CD4-positive, alpha-beta T cell (primary cell): Measurements from ENCODE around the gene MROH8. TPM values are rescaled to one million over a fixed set of nuclear protein-coding genes. Genes with fewer than 3 reads are reported as not detected.

Experiments
- ATAC-seq: fragments of 200-7000 bp; cut with Tn5 transposase; one replicate; pipeline ENCODE4 v1.10.0; 2022; ENCODE audit warnings: mild to moderate bottlenecking; ENCODE audit not compliant: poor library complexity
- CTCF ChIA-PET: fragments of 350-600 bp; sonication (Branson Sonifier 250); formaldehyde crosslinking; loops from one replicate; lab custom pipeline; 2021; ENCODE audit warnings: antibody characterized with exemption, inconsistent platforms; lab: Charles Lee
- POLR2A ChIA-PET: fragments of 350-600 bp; sonication (Branson Sonifier 250); formaldehyde crosslinking; loops from one replicate; lab custom pipeline; 2021; ENCODE audit warnings: antibody characterized with exemption, inconsistent platforms; lab: Charles Lee
- DNase-seq, 14 experiments: peaks; one replicate each; pipeline ENCODE4 v3.0.0-alpha.2; 2013 to 2020; ENCODE audit warnings: mixed read lengths in 2 of 14
- H3K27ac ChIP-seq, 2 donors: one replicate each; pipeline versions ENCODE4 v1.5.1 to v1.7.0; 2013; ENCODE audit warnings: low read length in 2 of 2, low read depth in 1 of 2, mild to moderate bottlenecking in 1 of 2
- H3K27me3 ChIP-seq, 2 experiments: 1 replicate in 1 of 2; 2 replicates in 1 of 2; pipeline versions ENCODE4 v1.6.1 to v1.7.0; 2013; ENCODE audit warnings: low read length in 2 of 2, control low read depth in 1 of 2, mild to moderate bottlenecking in 1 of 2, moderate library complexity in 1 of 2; ENCODE audit not compliant: insufficient read depth in 2 of 2, control insufficient read depth in 1 of 2
- H3K36me3 ChIP-seq: one replicate; pipeline ENCODE4 v1.6.1; 2013; ENCODE audit warnings: low read length, control low read depth; ENCODE audit not compliant: insufficient read depth
- H3K4me1 ChIP-seq: one replicate; pipeline ENCODE4 v1.6.1; 2013; ENCODE audit warnings: low read length, control low read depth; ENCODE audit not compliant: insufficient read depth
- H3K4me3 ChIP-seq: one replicate; pipeline ENCODE4 v1.5.1; 2013; ENCODE audit warnings: mild to moderate bottlenecking, low read length, moderate library complexity
- H3K9me3 ChIP-seq, 2 experiments: 1 replicate in 1 of 2; 2 replicates in 1 of 2; pipeline versions ENCODE4 v1.6.1 to v1.7.0; 2013; ENCODE audit warnings: low read length in 2 of 2, mild to moderate bottlenecking in 2 of 2, control low read depth in 1 of 2, moderate library complexity in 1 of 2; ENCODE audit not compliant: control insufficient read depth in 1 of 2, insufficient read depth in 1 of 2
- H3K27ac Mint-ChIP-seq: one replicate; pipeline ENCODE4 v1.8.0; 2020; ENCODE audit warnings: mixed read lengths
- H3K27me3 Mint-ChIP-seq: one replicate; pipeline ENCODE4 v1.8.0; 2021; ENCODE audit warnings: mixed read lengths
- H3K36me3 Mint-ChIP-seq: one replicate; pipeline ENCODE4 v1.8.0; 2021; ENCODE audit warnings: low read depth, mixed read lengths
- H3K4me1 Mint-ChIP-seq: one replicate; pipeline ENCODE4 v1.8.0; 2021; ENCODE audit warnings: low read depth, mixed read lengths
- H3K4me3 Mint-ChIP-seq: one replicate; pipeline ENCODE4 v1.8.0; 2020; ENCODE audit warnings: mild to moderate bottlenecking, mixed read lengths
- H3K9me3 Mint-ChIP-seq: one replicate; pipeline ENCODE4 v1.8.0; 2020; ENCODE audit warnings: mixed read lengths
- CTCF ChIP-seq: fragments of 200-600 bp; IDR thresholded peaks from one replicate; pipeline ENCODE4 v1.8.0; 2022; ENCODE audit warnings: antibody characterized with exemption, mild to moderate bottlenecking
- intact Hi-C, 2 experiments: fragments of 100-400 bp; cut with DNase I in 1 of 2; cut with micrococcal nuclease in 1 of 2; formaldehyde crosslinking; loops; one replicate each; pipeline versions ENCODE4 v1.15.1 to v1.9.0; 2023 to 2025; cut with DNase I, micrococcal nuclease
- total RNA-seq, 174 experiments: library from RNA in 2 of 174; stranded (reverse) in 2 of 174; gene quantifications; one replicate each; pipeline ENCODE4 v1.2.3 and lab custom pipeline; 2021 to 2026

MROH8 gene
- total RNA-seq, 2 experiments from 2014 or later, result 1.1 to 1.2 TPM

GRCh38 chr20:37114012-37114411, 65.3 kb downstream of the MROH8 start:
- no peaks in the 10 kb centered on the region for H3K4me1 Mint-ChIP-seq
- Histone ChIP-seq H3K4me1 (no peaks in the 10 kb centered on the region), H3K27ac (no peak overlapping the region), H3K4me3 (no peak overlapping the region), H3K27me3 (no peaks in the 10 kb centered on the region), H3K9me3 (no peaks in the 10 kb centered on the region), H3K36me3 (no peaks in the 10 kb centered on the region)
- H3K36me3 Mint-ChIP-seq, result no peaks in the 10 kb centered on the region
- intact Hi-C loops, result no loop called here
- no peak overlapping the region for H3K27ac Mint-ChIP-seq
- POLR2A ChIA-PET, result no interaction called here
- ATAC-seq (no peak), DNase-seq (no peak)
- CTCF ChIA-PET, result interaction anchor here (0.6 kb wide), 1 partner anchor 208 kb away, joined by 4 read pairs; no protein-coding TSS in a partner anchor
- H3K4me3 Mint-ChIP-seq, result no peak overlapping the region
- no peak for TF ChIP-seq CTCF
- H3K27me3 Mint-ChIP-seq, result no peaks in the 10 kb centered on the region
- H3K9me3 Mint-ChIP-seq, result no peaks in the 10 kb centered on the region

- Mint-ChIP-seq H3K27me3 (no peaks in the 10 kb centered on the region), H3K4me1 (no peaks in the 10 kb centered on the region), H3K36me3 (no peaks in the 10 kb centered on the region), H3K27ac (no peak overlapping the region), H3K4me3 (no peak overlapping the region), H3K9me3 (no peaks in the 10 kb centered on the region)
- H3K36me3 ChIP-seq, result no peaks in the 10 kb centered on the region
- no peak overlapping the region for H3K4me3 ChIP-seq
- H3K27me3 ChIP-seq, result no peaks in the 10 kb centered on the region
- ChIA-PET POLR2A (interaction anchor here (1.4 kb wide), 1 partner anchor 67 kb away, joined by 3 read pairs; the partner anchor contains the start of genes MROH8 and RPN2), CTCF (no interaction called here)
- TF ChIP-seq CTCF, result no peak
- intact Hi-C loops, result no loop called here
- no peak overlapping the region for H3K27ac ChIP-seq
- DNase-seq (no peak), ATAC-seq (no peak)
- H3K9me3 ChIP-seq, result no peaks in the 10 kb centered on the region
- H3K4me1 ChIP-seq, result no peaks in the 10 kb centered on the region
Observed at GRCh38 chr20:37111926-37112455, 67.4 kb downstream of the MROH8 start.

GRCh38 chr20:37108676-37109075, 70.7 kb downstream of the MROH8 start:
- Mint-ChIP-seq H3K36me3 (no peaks in the 10 kb centered on the region), H3K27ac (no peak overlapping the region), H3K4me3 (no peak overlapping the region), H3K4me1 (no peaks in the 10 kb centered on the region), H3K9me3 (no peaks in the 10 kb centered on the region), H3K27me3 (no peaks in the 10 kb centered on the region)
- no peaks in the 10 kb centered on the region for H3K36me3 ChIP-seq
- POLR2A ChIA-PET, result no interaction called here
- ATAC-seq (no peak), DNase-seq (no peak)
- no peaks in the 10 kb centered on the region for H3K4me1 ChIP-seq
- no peak for TF ChIP-seq CTCF
- H3K27ac ChIP-seq, result no peak overlapping the region
- CTCF ChIA-PET, result no interaction called here
- H3K4me3 ChIP-seq, result no peak overlapping the region
- H3K27me3 ChIP-seq, result no peaks in the 10 kb centered on the region
- H3K9me3 ChIP-seq, result no peaks in the 10 kb centered on the region
- intact Hi-C loops, result no loop called here
